Testis (tissue), 2 donors: Measurements from ENCODE around the gene ARF1.

Source experiments
- POLR2A ChIP-seq: fragments of 450-650 bp; IDR thresholded peaks from one replicate; pipeline ENCODE4 v1.6.1; 2017; ENCODE audit warnings: antibody characterized with exemption, mild to moderate bottlenecking, moderate library complexity
- TF ChIP-seq, protein P1 (sequence below), 3 experiments: fragments of 450-650 bp in 2 of 3; fragments of 200-600 bp in 1 of 3; sonication (generic) in 1 of 3; IDR thresholded peaks; one replicate each; pipeline ENCODE4 v1.5.1; 2016 to 2019; ENCODE audit warnings: antibody characterized with exemption in 3 of 3, mild to moderate bottlenecking in 2 of 3, moderate library complexity in 1 of 3

- TF ChIP-seq POLR2A: no peak
- TF ChIP-seq, protein P1, sequence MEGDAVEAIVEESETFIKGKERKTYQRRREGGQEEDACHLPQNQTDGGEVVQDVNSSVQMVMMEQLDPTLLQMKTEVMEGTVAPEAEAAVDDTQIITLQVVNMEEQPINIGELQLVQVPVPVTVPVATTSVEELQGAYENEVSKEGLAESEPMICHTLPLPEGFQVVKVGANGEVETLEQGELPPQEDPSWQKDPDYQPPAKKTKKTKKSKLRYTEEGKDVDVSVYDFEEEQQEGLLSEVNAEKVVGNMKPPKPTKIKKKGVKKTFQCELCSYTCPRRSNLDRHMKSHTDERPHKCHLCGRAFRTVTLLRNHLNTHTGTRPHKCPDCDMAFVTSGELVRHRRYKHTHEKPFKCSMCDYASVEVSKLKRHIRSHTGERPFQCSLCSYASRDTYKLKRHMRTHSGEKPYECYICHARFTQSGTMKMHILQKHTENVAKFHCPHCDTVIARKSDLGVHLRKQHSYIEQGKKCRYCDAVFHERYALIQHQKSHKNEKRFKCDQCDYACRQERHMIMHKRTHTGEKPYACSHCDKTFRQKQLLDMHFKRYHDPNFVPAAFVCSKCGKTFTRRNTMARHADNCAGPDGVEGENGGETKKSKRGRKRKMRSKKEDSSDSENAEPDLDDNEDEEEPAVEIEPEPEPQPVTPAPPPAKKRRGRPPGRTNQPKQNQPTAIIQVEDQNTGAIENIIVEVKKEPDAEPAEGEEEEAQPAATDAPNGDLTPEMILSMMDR (IDR thresholded peaks at IDR 0.05): no peak
These were observed 49.3 kb downstream of the ARF1 start for GRCh38 chr1:228131766-228132165.
